ENCODE measurements around the gene SHISA6.

- TF ChIP-seq NFIC (IDR thresholded peaks at IDR 0.05): no peak
- no peak for TF ChIP-seq TAF1 (IDR thresholded peaks at IDR 0.05; ENCODE audit: low read depth)
- no peak for TF ChIP-seq TCF12 (IDR thresholded peaks at IDR 0.05; ENCODE audit: low read depth)
- TF ChIP-seq, protein P1, sequence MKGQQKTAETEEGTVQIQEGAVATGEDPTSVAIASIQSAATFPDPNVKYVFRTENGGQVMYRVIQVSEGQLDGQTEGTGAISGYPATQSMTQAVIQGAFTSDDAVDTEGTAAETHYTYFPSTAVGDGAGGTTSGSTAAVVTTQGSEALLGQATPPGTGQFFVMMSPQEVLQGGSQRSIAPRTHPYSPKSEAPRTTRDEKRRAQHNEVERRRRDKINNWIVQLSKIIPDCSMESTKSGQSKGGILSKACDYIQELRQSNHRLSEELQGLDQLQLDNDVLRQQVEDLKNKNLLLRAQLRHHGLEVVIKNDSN (IDR thresholded peaks at IDR 0.05): no peak
- no peak for TF ChIP-seq EP300 (IDR thresholded peaks at IDR 0.05; ENCODE audit: borderline replicate concordance)
- no peak for TF ChIP-seq CREB1 (IDR thresholded peaks at IDR 0.05; ENCODE audit: low read depth)
- TF ChIP-seq ZBTB7A (IDR thresholded peaks at IDR 0.05; ENCODE audit: low read depth): no peak
- TF ChIP-seq TEAD4 (IDR thresholded peaks at IDR 0.05): no peak
- no peak for TF ChIP-seq FOXM1 (IDR thresholded peaks at IDR 0.05; ENCODE audit: borderline replicate concordance, low read depth)
- TF ChIP-seq RAD21 (IDR thresholded peaks at IDR 0.05; ENCODE audit: low read depth): no peak
These were observed 31.2 kb downstream of the SHISA6 start for GRCh38 chr17:11272191-11272590.

All from Ishikawa (cell line).